GM19328 (cell line): ENCODE results near the gene CSTPP1.
"Not testable (repeated sequence)": the region's sequence is repeated elsewhere in the genome, so short reads cannot be mapped to it uniquely, and the experiment has no call there.

Experiments used
- ATAC-seq: cut with Tn5 transposase; IDR thresholded peaks from one replicate; pipeline ENCODE4 v1.9.1; 2021; ENCODE audit warnings: mild to moderate bottlenecking, moderate library complexity; ENCODE audit not compliant: unreplicated experiment

The CSTPP1 gene

DNA sequence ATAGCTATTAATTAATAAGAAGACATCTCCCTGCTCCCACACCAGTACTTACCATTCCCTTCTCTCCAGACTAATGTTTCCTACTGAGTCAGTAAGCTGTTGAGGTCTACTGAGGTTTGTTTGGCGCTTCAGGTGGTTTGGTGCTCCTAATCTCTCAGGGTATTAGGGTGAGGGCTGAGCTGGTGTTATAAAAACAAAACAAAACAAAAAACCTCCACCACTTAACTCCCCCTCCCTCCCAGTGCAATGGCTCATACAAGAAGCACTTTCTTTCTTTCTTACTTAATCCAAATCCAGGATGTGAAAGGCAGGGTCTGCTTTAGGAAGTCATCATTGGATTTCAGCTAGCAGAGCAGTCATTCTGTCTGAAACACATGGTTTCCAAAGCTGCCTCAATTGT is 15.3 kb downstream of the CSTPP1 start:
- ATAC-seq: no peak

- ATAC-seq: no peak
Observed at GRCh38 chr11:46952553-46952952, 16.0 kb downstream of the CSTPP1 start.

- ATAC-seq: no peak
Observed at GRCh38 chr11:46953093-46953492, 16.5 kb downstream of the CSTPP1 start.

- no peak for ATAC-seq
Observed at GRCh38 chr11:46958777-46959176, 22.2 kb downstream of the CSTPP1 start.

DNA sequence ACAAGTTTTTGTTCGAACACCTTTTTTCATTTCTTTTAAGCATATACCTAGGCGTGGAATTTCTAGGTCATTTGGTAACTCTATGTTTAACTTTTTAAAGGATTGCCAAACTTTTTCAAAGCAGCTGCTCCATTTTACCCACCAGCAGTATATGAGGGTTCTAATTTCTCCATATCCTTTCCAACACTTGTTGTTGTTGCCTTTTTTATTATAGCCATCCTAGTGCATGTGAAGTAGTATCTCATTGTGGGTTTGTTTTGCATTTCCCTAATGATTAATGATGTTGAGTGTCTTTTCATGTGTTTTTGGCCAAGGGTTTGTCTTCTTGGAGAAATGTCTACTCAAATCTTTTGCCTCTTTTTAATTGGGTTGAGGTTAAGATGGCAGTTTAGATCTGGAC is 24.5 kb downstream of the CSTPP1 start:
- ATAC-seq: no peak

DNA sequence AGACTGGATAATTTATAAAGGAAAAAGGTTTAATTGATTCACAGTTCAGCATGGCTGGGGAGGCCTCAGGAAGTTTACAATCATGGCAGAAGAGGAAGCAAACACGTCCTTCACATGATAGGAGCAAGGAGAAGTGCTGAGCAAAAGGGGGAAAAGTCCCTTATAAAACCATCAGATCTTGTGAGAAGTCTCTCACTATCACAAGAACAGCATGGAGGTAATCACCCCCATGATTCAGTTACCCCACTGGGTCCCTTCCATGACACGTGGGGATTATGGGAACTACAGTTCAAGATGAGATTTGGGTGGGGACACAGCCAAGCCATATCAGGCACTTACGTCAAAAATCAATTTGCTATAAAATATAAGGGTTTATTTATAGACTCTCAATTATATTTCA is 25.3 kb downstream of the CSTPP1 start:
- not testable (repeated sequence) for ATAC-seq

GRCh38 chr11:46963844-46964243 is 27.3 kb downstream of the CSTPP1 start:
- ATAC-seq: no peak

GRCh38 chr11:46966773-46967172 is 30.2 kb downstream of the CSTPP1 start:
- no peak for ATAC-seq

- ATAC-seq: no peak
Observed at GRCh38 chr11:46967962-46968361, 31.4 kb downstream of the CSTPP1 start.

DNA sequence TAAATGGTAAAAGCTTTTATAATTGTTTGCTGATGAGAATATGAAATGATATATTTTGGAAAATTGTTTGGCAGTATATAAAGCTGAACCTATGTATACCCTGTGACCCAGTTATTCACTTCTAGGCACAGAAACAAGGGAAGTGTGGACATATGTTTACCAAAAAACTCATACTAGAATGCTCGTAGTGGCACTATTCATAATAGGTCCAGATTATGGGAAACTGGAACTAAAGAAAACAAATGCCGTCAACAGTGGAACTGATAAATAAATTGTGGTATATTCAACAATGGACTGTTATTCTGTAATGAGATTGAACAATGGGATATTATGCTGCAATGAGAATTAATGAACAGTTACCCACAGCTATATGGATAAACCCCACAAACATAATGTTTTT is 32.8 kb downstream of the CSTPP1 start:
- ATAC-seq: no peak

DNA sequence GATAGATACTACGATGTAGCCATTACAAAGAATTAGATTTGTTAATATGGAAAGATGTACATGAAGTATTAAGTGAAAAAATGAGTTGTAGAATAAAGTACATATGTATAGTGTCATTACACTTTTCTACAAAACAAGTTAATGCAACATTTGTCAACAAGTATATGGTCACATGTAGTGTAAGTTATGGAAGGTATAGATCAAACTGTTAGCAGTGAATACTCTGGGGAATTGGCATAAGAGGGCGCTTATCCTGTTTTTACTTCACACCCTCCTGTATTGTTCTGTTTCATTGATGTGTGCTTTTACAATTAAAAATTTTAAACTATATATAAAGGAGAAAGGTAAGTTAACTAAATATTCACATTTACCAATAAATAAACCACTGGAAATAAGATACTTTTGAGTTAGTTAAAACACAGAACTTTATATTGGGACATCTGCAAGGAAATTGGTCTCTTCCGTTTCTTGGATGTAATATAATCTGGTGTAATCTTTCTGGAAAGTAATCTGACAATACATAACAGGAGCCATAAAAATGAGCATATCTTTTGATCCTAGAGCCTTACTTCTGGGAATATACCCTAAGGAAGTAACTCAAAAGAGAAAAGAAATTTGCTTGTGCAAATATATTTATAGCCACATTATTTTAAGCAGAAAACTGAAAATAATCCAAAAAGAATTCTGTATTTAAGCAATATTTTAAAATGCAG is 34.5 kb downstream of the CSTPP1 start:
- ATAC-seq: no peak

DNA sequence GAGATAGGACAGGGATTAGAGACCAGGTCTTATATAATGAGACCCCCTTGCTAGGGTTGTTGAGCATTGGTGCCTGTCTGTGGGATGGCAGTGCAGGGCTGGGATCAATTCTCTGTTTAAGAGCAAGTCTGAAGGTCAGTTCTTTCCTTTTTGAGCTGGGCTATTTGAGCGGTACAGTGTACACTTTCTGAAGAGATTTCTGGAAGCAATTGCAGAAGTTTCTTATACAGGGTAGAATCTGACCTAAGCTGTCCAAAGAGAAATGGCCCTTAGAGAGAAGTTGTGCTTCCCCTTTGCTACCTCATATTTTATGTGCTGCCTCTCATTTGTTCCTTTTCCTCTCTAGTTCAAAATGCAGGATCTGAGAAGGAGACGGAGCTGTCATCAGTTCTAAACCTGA is 35.8 kb downstream of the CSTPP1 start:
- no peak for ATAC-seq

- no peak for ATAC-seq
Observed at GRCh38 chr11:46972821-46973220, 36.3 kb downstream of the CSTPP1 start.

- no peak for ATAC-seq
Observed at GRCh38 chr11:46976182-46976854, 39.8 kb downstream of the CSTPP1 start.

DNA sequence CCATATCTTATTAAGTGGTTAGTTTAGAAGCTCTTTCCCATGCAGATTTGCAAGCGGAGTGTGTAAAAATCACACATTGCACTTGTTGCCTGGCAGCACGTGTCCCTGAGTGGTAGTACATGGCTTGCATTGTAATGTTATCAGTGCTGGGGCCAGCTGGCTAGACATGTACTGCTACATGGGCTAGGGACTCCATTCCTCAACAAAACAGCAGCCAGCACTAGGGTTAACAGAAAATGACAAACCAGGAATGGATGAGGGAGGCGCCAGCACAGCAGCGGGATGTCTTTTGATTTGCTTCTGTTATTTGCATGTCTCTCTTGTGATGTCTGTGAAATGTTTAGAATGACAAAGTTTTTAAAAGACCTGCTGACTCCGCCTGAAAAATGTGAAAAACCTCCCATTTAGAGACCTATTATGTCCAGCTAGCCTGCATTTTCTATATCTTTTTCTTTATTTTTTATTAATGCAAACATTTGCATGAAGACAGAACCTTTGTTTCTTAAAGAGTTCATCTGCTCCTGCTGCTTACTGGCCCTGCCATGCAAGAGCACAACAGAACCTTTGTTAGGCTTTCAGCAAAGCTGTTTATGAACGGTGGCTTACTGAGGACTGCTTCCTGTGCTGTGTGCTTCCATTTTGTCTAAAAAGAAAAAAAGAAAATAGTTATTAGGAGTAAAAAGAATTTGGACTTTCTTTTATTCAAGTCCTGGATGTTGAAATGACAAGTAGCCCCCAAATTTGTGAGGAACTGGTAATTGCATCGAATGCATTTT is 40.7 kb downstream of the CSTPP1 start:
- ATAC-seq: no peak

- no peak for ATAC-seq
Observed at GRCh38 chr11:46978005-46978491, 41.5 kb downstream of the CSTPP1 start.

- no peak for ATAC-seq
Observed at GRCh38 chr11:46979358-46979757, 42.8 kb downstream of the CSTPP1 start.

- ATAC-seq: no peak
Observed at GRCh38 chr11:46981436-46981835, 44.9 kb downstream of the CSTPP1 start.

- ATAC-seq: no peak
Observed at GRCh38 chr11:46982797-46983452, 46.4 kb downstream of the CSTPP1 start.

GRCh38 chr11:46983598-46983997 is 47.0 kb downstream of the CSTPP1 start:
- ATAC-seq: no peak

- no peak for ATAC-seq
Observed at GRCh38 chr11:46984548-46984947, 48.0 kb downstream of the CSTPP1 start.
